Liver (tissue), 9 donors: Measurements from ENCODE around the gene MEIG1. TPM values are rescaled to one million over a fixed set of nuclear protein-coding genes. Genes with fewer than 3 reads are reported as not detected.

ENCODE experiments used
- DNase-seq: peaks from one replicate; pipeline ENCODE4 v3.0.0-alpha.2; 2017; ENCODE audit warnings: low spot score
- H3K27ac ChIP-seq, 2 donors: one replicate each; pipeline ENCODE4 v1.7.0; 2013; ENCODE audit warnings: inconsistent platforms in 2 of 2, low read length in 2 of 2, control low read depth in 1 of 2, low read depth in 1 of 2, mild to moderate bottlenecking in 1 of 2
- H3K27me3 ChIP-seq, 4 donors: one replicate each; pipeline versions ENCODE4 v1.6.1 to v1.7.0; 2013; ENCODE audit warnings: low read length in 3 of 4, inconsistent platforms in 1 of 4, mild to moderate bottlenecking in 1 of 4, moderate library complexity in 1 of 4; ENCODE audit not compliant: control insufficient read depth in 4 of 4, insufficient read depth in 4 of 4
- H3K36me3 ChIP-seq, 4 donors: one replicate each; pipeline versions ENCODE4 v1.6.1 to v1.7.0; 2013; ENCODE audit warnings: low read length in 3 of 4, mild to moderate bottlenecking in 3 of 4, low read depth in 1 of 4, moderate library complexity in 1 of 4; ENCODE audit not compliant: control insufficient read depth in 4 of 4, insufficient read depth in 3 of 4
- H3K4me1 ChIP-seq, 4 donors: one replicate each; pipeline versions ENCODE4 v1.6.1 to v1.7.0; 2013; ENCODE audit warnings: low read length in 3 of 4, mild to moderate bottlenecking in 3 of 4, moderate library complexity in 1 of 4; ENCODE audit not compliant: control insufficient read depth in 4 of 4, insufficient read depth in 4 of 4
- H3K4me3 ChIP-seq, 3 donors: one replicate each; pipeline versions ENCODE4 v1.6.1 to v1.7.0; 2013; ENCODE audit warnings: low read length in 3 of 3, control low read depth in 1 of 3, low read depth in 1 of 3, mild to moderate bottlenecking in 1 of 3
- H3K9ac ChIP-seq, 2 donors: one replicate each; pipeline ENCODE4 v1.7.0; 2013; ENCODE audit warnings: low read length in 2 of 2, mild to moderate bottlenecking in 2 of 2, moderate library complexity in 2 of 2, control low read depth in 1 of 2, low read depth in 1 of 2
- H3K9me3 ChIP-seq, 4 donors: one replicate each; pipeline versions ENCODE4 v1.6.1 to v1.7.0; 2013; ENCODE audit warnings: low read length in 3 of 4; ENCODE audit not compliant: control insufficient read depth in 4 of 4
- ATF3 ChIP-seq: IDR thresholded peaks from 2 replicates; pipeline ENCODE4 v1.6.1; 2016; ENCODE audit warnings: antibody characterized with exemption
- CTCF ChIP-seq: fragments of 150-350 bp; IDR thresholded peaks from 2 replicates; pipeline ENCODE4 v1.5.1; 2017; ENCODE audit warnings: improper control_type of control experiment, low read depth, low read length; ENCODE audit not compliant: missing input control
- EGR1 ChIP-seq, 2 donors: IDR thresholded peaks; 2 replicates each; pipeline ENCODE4 v1.6.1; 2016 to 2018; ENCODE audit warnings: antibody characterized with exemption in 2 of 2, low read depth in 2 of 2
- FOXA1 ChIP-seq: IDR thresholded peaks from 2 replicates; pipeline ENCODE4 v1.6.1; 2016; ENCODE audit warnings: antibody characterized with exemption
- FOXA2 ChIP-seq: IDR thresholded peaks from 2 replicates; pipeline ENCODE4 v1.6.1; 2016; ENCODE audit warnings: antibody characterized with exemption
- GABPA ChIP-seq, 2 donors: IDR thresholded peaks in 1 of 2; conservative IDR thresholded peaks in 1 of 2; 2 replicates each; pipeline ENCODE4 v1.6.1; 2016; ENCODE audit warnings: antibody characterized with exemption in 2 of 2, mild to moderate bottlenecking in 1 of 2, moderate library complexity in 1 of 2
- HNF4A ChIP-seq, 2 donors: conservative IDR thresholded peaks; 2 replicates each; pipeline ENCODE4 v1.6.1; 2016; ENCODE audit warnings: antibody characterized with exemption in 2 of 2, mild to moderate bottlenecking in 2 of 2
- HNF4G ChIP-seq: IDR thresholded peaks from 2 replicates; pipeline ENCODE4 v1.6.1; 2016; ENCODE audit warnings: antibody characterized with exemption
- JUND ChIP-seq, 2 donors: IDR thresholded peaks; 2 replicates each; pipeline ENCODE4 v1.6.1; 2016; ENCODE audit warnings: antibody characterized with exemption in 2 of 2
- MAX ChIP-seq: IDR thresholded peaks from 2 replicates; pipeline ENCODE4 v1.6.1; 2016; ENCODE audit warnings: antibody characterized with exemption
- NR2F2 ChIP-seq: IDR thresholded peaks from 2 replicates; pipeline ENCODE4 v1.6.1; 2016; ENCODE audit warnings: antibody characterized with exemption
- RAD21 ChIP-seq, 2 donors: IDR thresholded peaks; 2 replicates each; pipeline ENCODE4 v1.6.1; 2016; ENCODE audit warnings: antibody characterized with exemption in 2 of 2, mild to moderate bottlenecking in 2 of 2
- RXRA ChIP-seq, 2 donors: IDR thresholded peaks; 2 replicates each; pipeline ENCODE4 v1.6.1; 2017 to 2018; ENCODE audit warnings: antibody characterized with exemption in 2 of 2, mild to moderate bottlenecking in 1 of 2
- SP1 ChIP-seq: IDR thresholded peaks from 2 replicates; pipeline ENCODE4 v1.6.1; 2018; ENCODE audit warnings: antibody characterized with exemption, mild to moderate bottlenecking
- TAF1 ChIP-seq: conservative IDR thresholded peaks from 2 replicates; pipeline ENCODE4 v1.6.1; 2016; ENCODE audit warnings: antibody characterized with exemption, mild to moderate bottlenecking
- YY1 ChIP-seq: IDR thresholded peaks from 2 replicates; pipeline ENCODE4 v1.6.1; 2016; ENCODE audit warnings: antibody characterized with exemption, mild to moderate bottlenecking
- ZBTB33 ChIP-seq: IDR thresholded peaks from 2 replicates; pipeline ENCODE4 v1.6.1; 2016; ENCODE audit warnings: antibody characterized with exemption
- WGBS: extraction: QIAGEN DNeasy Blood & Tissue Kit; methylation state at CpG from one replicate; pipeline ENCODE4 v1.1.7; 2013; 5-methylcytosine and 5-hydroxymethylcytosine counted together
- polyA plus RNA-seq, 2 donors: library from polyadenylated mRNA; stranded (reverse) in 1 of 2; unstranded in 1 of 2; fragments of 200-250 nt in 1 of 2; fragments of >200 nt in 1 of 2; fragmentation: Nextera tagmentation in 1 of 2; extraction: Ambion mirVana in 1 of 2; gene quantifications; one replicate each; pipeline versions ENCODE4 v1.2.1 to v1.2.3, GENCODE V29; 2013 to 2015
- total RNA-seq, 2 donors: library from RNA; depleted of rRNA; stranded (reverse); fragments of >200 nt; gene quantifications; one replicate each; pipeline ENCODE4 v1.2.3, GENCODE V29; 2014
- TF ChIP-seq, protein P1 (sequence below): IDR thresholded peaks from 2 replicates; pipeline ENCODE4 v1.6.1; 2016; ENCODE audit warnings: antibody characterized with exemption, mild to moderate bottlenecking
- donor health status: healthy.
- donor health status: healthy.
- donor health status: healthy.
- donor health status: healthy.
- donor health status: healthy.

Gene MEIG1
- total and polyA plus RNA-seq, 4 donors: 0.33 TPM; not detected in 3

DNA sequence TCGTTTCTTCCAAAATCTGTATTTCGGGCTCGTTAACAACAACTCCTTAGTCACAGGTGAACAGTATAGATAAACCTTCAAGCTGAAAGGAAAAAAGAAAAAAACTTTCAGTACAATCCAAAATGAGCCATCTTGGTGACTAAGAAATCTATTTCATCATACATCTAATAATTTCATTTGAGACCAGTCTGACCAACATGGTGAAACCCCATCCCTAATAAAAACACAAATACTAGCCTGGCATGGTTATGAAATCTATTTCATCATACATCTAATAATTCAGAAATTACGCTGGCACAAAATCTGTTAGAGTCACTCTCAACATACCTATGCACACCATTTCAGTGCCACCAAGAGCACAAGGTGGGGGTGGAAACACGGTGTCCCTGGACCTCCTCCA is 14.1 kb upstream of the MEIG1 start:
- Histone ChIP-seq H3K27me3 (no peaks in the 10 kb centered on the region), H3K27ac (no peak overlapping the region), H3K9ac (no peak overlapping the region), H3K9me3 (no peaks in the 10 kb centered on the region), H3K36me3 (peaks cover 3 to 11% (median 6%) of the 10 kb centered on the region in 4 donors), H3K4me3 (no peak overlapping the region), H3K4me1 (peaks cover 0 to 2% (median 0%) of the 10 kb centered on the region in 4 donors)
- no peak for TF ChIP-seq JUND (IDR thresholded peaks at IDR 0.05)
- no peak for TF ChIP-seq ATF3
- TF ChIP-seq RAD21 (IDR thresholded peaks at IDR 0.05): no peak
- TF ChIP-seq FOXA1: no peak
- TF ChIP-seq HNF4G: no peak
- TF ChIP-seq, protein P1, sequence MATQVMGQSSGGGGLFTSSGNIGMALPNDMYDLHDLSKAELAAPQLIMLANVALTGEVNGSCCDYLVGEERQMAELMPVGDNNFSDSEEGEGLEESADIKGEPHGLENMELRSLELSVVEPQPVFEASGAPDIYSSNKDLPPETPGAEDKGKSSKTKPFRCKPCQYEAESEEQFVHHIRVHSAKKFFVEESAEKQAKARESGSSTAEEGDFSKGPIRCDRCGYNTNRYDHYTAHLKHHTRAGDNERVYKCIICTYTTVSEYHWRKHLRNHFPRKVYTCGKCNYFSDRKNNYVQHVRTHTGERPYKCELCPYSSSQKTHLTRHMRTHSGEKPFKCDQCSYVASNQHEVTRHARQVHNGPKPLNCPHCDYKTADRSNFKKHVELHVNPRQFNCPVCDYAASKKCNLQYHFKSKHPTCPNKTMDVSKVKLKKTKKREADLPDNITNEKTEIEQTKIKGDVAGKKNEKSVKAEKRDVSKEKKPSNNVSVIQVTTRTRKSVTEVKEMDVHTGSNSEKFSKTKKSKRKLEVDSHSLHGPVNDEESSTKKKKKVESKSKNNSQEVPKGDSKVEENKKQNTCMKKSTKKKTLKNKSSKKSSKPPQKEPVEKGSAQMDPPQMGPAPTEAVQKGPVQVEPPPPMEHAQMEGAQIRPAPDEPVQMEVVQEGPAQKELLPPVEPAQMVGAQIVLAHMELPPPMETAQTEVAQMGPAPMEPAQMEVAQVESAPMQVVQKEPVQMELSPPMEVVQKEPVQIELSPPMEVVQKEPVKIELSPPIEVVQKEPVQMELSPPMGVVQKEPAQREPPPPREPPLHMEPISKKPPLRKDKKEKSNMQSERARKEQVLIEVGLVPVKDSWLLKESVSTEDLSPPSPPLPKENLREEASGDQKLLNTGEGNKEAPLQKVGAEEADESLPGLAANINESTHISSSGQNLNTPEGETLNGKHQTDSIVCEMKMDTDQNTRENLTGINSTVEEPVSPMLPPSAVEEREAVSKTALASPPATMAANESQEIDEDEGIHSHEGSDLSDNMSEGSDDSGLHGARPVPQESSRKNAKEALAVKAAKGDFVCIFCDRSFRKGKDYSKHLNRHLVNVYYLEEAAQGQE: no peak
- TF ChIP-seq GABPA (IDR thresholded peaks at IDR 0.05 in 1 of 2, conservative IDR thresholded peaks at IDR 0.05 in 1 of 2): no peak
- TF ChIP-seq YY1: no peak
- TF ChIP-seq SP1: no peak
- TF ChIP-seq TAF1: no peak
- no peak for TF ChIP-seq NR2F2
- TF ChIP-seq EGR1 (IDR thresholded peaks at IDR 0.05; ENCODE audit: low read depth in 2 of 2): no peak
- DNase-seq: no peak
- WGBS: 97% methylated on average over 5 of the region's 5 CpGs

DNA sequence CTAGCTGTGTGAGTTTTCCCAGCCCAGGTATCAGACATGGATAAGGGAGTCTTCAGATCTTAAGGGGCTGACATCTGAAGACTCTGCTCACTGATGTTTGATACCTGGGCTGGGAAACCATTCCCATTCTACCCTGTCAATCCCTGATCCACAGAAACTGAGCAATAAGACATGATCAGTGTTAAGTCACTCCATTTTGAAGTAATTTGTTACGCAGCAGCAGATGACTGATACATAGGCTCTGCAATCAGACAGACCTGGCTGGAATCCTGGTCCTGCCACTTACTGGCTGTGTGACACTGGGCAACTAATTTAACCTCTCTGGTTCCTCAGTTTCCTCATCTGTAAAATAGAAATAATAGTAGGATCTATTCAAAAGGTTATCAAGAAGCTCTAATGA is 11.9 kb upstream of the MEIG1 start:
- no peak overlapping the region for H3K27ac ChIP-seq
- no peak for TF ChIP-seq YY1
- TF ChIP-seq MAX: no peak
- TF ChIP-seq RAD21 (IDR thresholded peaks at IDR 0.05): no peak
- no peak for TF ChIP-seq ATF3
- no peak for TF ChIP-seq RXRA (IDR thresholded peaks at IDR 0.05)
- no peak for TF ChIP-seq ZBTB33
- no peak for TF ChIP-seq GABPA (IDR thresholded peaks at IDR 0.05 in 1 of 2, conservative IDR thresholded peaks at IDR 0.05 in 1 of 2)
- no peak for TF ChIP-seq HNF4A (conservative IDR thresholded peaks at IDR 0.05)
- TF ChIP-seq, protein P1: no peak
- no peak for TF ChIP-seq TAF1
- TF ChIP-seq JUND (IDR thresholded peaks at IDR 0.05): no peak
- no peak for TF ChIP-seq NR2F2
- no peak for TF ChIP-seq HNF4G
- TF ChIP-seq CTCF: no peak
- no peak for TF ChIP-seq FOXA2
- TF ChIP-seq FOXA1: no peak
- TF ChIP-seq EGR1 (IDR thresholded peaks at IDR 0.05; ENCODE audit: low read depth in 2 of 2): no peak
- no peaks in the 10 kb centered on the region for H3K27me3 ChIP-seq
- peaks cover 3 to 8% (median 5%) of the 10 kb centered on the region in 4 donors for H3K36me3 ChIP-seq
- DNase-seq: no peak
- peaks cover 0 to 2% (median 0%) of the 10 kb centered on the region in 4 donors for H3K4me1 ChIP-seq
- no peaks in the 10 kb centered on the region for H3K9me3 ChIP-seq
- 98% methylated on average over 1 of the region's 1 CpG for WGBS
- no peak overlapping the region for H3K4me3 ChIP-seq
- no peak overlapping the region for H3K9ac ChIP-seq
